H1 (cell line): ENCODE data around the gene CYP46A1.

Experiments used
- CREB1 ChIP-seq: IDR thresholded peaks from 2 replicates; pipeline ENCODE4 v1.6.1; 2012; ENCODE audit warnings: inconsistent platforms
- CTCF ChIP-seq, 3 experiments: IDR thresholded peaks; 1 replicate in 2 of 3; 2 replicates in 1 of 3; pipeline versions ENCODE4 v1.5.1 to v1.6.1; 2011; ENCODE audit warnings: low read length in 3 of 3, mild to moderate bottlenecking in 3 of 3, inconsistent platforms in 2 of 3, low read depth in 1 of 3, moderate library complexity in 1 of 3; ENCODE audit not compliant: insufficient read depth in 1 of 3; ENCODE audit errors: control extremely low read depth in 1 of 3
- FOSL1 ChIP-seq: IDR thresholded peaks from 2 replicates; pipeline ENCODE4 v1.6.1; 2011; ENCODE audit warnings: mild to moderate bottlenecking, low read depth, low read length, moderate library complexity; ENCODE audit not compliant: insufficient read depth
- MAFK ChIP-seq: IDR thresholded peaks from 2 replicates; pipeline ENCODE4 v1.6.1; 2012; ENCODE audit warnings: low read depth, mild to moderate bottlenecking, improper control_type of control experiment, low read length
- POLR2AphosphoS5 ChIP-seq: IDR thresholded peaks from 2 replicates; pipeline ENCODE4 v1.6.1; 2011; ENCODE audit warnings: low read depth, low read length
- SP4 ChIP-seq: IDR thresholded peaks from 2 replicates; pipeline ENCODE4 v1.6.1; 2012; ENCODE audit warnings: low read length, inconsistent platforms

- TF ChIP-seq CREB1 = no peak
- TF ChIP-seq CTCF (IDR thresholded peaks at IDR 0.05; ENCODE audit: control extremely low read depth in 1 of 3, insufficient read depth in 1 of 3, low read depth in 1 of 3, low read length in 3 of 3) = no peak
- TF ChIP-seq POLR2AphosphoS5 = no peak
- TF ChIP-seq FOSL1 = no peak
- no peak for TF ChIP-seq MAFK
- TF ChIP-seq SP4 = no peak
Measured at GRCh38 chr14:99754141-99755067, 70.3 kb downstream of the CYP46A1 start.
